ENCODE results near the gene TIGD6. TPM values are rescaled to one million over a fixed set of nuclear protein-coding genes. Genes with fewer than 3 reads are reported as not detected.

TIGD6 gene
- total and polyA plus RNA-seq, 2 donors, result 4.1 to 4.8 TPM

- no peak for DNase-seq (ENCODE audit: extremely low spot score)
- no peak overlapping the region for H3K27ac ChIP-seq (ENCODE audit: low read depth)
- H3K4me1 ChIP-seq (ENCODE audit: insufficient read depth), result no peaks in the 10 kb centered on the region
Observed at GRCh38 chr5:149982505-149982904, 17.9 kb downstream of the TIGD6 start.

GRCh38 chr5:149981206-149981605, 19.2 kb downstream of the TIGD6 start:
- H3K27ac ChIP-seq (ENCODE audit: low read depth), result no peak overlapping the region

More at GRCh38 chr5:149982505-149982904, 17.9 kb downstream of the TIGD6 start:
- H3K36me3 ChIP-seq (ENCODE audit: insufficient read depth), result peaks cover 12% of the 10 kb centered on the region
- no peak overlapping the region for H3K4me3 ChIP-seq (ENCODE audit: low read depth, low read length)

DNA sequence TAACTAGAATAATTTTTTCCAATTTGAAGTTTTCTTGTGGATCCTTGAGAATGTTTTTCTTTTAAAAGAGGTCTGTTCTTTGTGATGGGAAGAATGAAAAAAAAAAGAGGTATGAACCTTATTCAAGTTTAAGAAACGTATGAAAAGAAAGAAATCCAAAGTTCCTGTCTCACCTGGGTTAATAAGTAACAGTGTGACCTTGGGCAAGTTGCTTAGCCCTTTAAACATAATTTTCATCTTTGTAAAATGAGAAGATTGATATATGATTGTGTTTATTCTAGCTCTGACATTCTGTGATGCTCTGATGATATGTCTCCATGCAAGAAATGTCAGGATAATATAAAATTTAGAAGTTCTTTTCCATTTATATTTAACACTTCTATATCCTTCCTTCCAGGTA, 20.6 kb downstream of the TIGD6 start:
- peaks cover 14% of the 10 kb centered on the region for H3K36me3 ChIP-seq (ENCODE audit: insufficient read depth)
- H3K4me1 ChIP-seq (ENCODE audit: insufficient read depth), result no peaks in the 10 kb centered on the region
- DNase-seq (ENCODE audit: extremely low spot score), result no peak
- 93% methylated on average over 1 of the region's 1 CpG for WGBS
- H3K27ac ChIP-seq (ENCODE audit: low read depth), result no peak overlapping the region
- H3K4me3 ChIP-seq (ENCODE audit: low read depth, low read length), result no peak overlapping the region

More at GRCh38 chr5:149981206-149981605, 19.2 kb downstream of the TIGD6 start:
- DNase-seq (ENCODE audit: extremely low spot score), result no peak
- WGBS, result 40% methylated on average over 3 of the region's 3 CpGs
- H3K4me1 ChIP-seq (ENCODE audit: insufficient read depth), result no peaks in the 10 kb centered on the region
- H3K4me3 ChIP-seq (ENCODE audit: low read depth, low read length), result no peak overlapping the region
- peaks cover 14% of the 10 kb centered on the region for H3K36me3 ChIP-seq (ENCODE audit: insufficient read depth)

- 65% methylated on average over 2 of the region's 2 CpGs for WGBS
- Histone ChIP-seq H3K4me3 (ENCODE audit: low read depth, low read length) (no peak overlapping the region), H3K4me1 (ENCODE audit: insufficient read depth) (no peaks in the 10 kb centered on the region), H3K27ac (ENCODE audit: low read depth) (no peak overlapping the region), H3K36me3 (ENCODE audit: insufficient read depth) (peaks cover 10% of the 10 kb centered on the region)
- DNase-seq (ENCODE audit: extremely low spot score), result no peak
Observed at GRCh38 chr5:149975409-149975808, 25.0 kb downstream of the TIGD6 start.

DNA sequence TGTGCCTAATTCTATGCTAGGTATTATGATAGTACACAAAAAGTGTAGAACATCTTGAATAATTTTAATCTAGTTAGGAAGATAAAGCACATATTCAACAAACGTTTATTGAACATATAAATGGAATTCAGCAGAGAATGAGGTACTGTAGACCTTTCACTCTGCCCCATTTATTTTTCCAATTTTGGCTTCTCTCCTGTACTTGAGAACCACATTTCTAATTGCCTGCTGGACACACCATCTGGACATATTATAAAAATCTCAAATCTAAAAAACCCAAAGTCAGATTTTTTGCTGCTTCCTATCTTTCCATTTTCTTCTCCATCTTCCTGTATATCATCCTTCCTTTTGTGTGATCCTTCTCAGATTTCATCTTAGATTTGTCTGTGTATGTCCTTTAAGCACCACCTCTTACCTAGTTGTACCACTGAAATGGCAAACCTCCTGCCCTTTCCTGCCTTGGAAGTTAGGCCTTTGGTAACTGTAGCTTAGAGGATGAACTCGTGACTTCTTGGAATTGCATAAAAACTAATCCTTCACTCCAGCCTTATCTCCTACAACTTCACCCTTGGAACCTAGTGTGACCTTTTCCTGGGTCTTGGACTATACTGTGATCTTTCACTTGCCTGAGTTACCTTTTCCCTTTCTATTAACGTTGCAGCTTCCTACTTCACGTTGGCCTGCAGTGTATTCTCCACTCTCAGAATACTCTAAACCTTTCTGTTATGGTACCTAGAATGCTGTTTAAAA, 31.1 kb downstream of the TIGD6 start:
- 80% methylated on average over 4 of the region's 4 CpGs for WGBS
- Histone ChIP-seq H3K36me3 (ENCODE audit: insufficient read depth) (no peaks in the 10 kb centered on the region), H3K4me1 (ENCODE audit: insufficient read depth) (no peaks in the 10 kb centered on the region), H3K27ac (ENCODE audit: low read depth) (no peak overlapping the region), H3K4me3 (ENCODE audit: low read depth, low read length) (no peak overlapping the region)
- no peak for DNase-seq (ENCODE audit: extremely low spot score)

DNA sequence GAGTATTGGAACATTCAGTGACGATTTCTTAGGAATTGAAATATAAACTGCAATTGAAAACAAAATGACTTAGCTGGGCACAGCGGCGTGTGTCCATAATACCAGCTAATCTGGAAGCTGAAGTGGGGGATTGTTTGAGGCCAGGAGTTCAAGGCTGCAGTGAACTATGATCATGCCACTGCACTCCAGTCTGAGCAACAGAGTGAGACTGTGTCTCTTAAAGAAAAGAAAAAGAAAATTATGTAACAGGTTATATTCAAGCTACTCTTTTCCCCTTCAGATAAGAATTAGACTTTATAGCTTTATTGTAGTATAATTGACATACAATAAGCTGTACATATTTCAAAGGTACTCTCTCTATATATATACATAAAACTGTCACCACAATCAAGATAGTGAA, 33.5 kb downstream of the TIGD6 start:
- WGBS, result 88% methylated on average over 3 of the region's 3 CpGs
- DNase-seq (ENCODE audit: extremely low spot score), result no peak
- H3K36me3 ChIP-seq (ENCODE audit: insufficient read depth), result no peaks in the 10 kb centered on the region
- H3K4me3 ChIP-seq (ENCODE audit: low read depth, low read length), result no peak overlapping the region
- no peak overlapping the region for H3K27ac ChIP-seq (ENCODE audit: low read depth)
- H3K4me1 ChIP-seq (ENCODE audit: insufficient read depth), result no peaks in the 10 kb centered on the region

DNA sequence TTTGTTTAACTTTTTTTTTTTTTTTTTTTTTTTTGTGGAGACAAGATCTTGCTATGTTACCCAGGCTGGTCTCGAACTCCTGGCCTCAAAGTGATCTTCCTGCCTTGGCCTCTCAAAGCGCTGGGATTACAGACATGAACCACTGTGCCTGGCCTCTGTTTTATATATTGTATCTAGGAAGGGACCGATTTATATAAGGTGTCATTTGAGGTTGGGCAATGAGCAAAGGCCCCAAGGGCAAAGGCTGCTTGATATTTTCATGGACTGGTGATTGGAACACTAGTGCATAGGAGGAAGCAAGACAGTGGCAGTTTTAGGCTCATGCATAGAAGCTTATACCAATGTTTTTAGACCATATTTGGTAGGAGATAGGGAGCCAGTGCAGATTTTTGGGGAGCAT, 36.7 kb downstream of the TIGD6 start:
- Histone ChIP-seq H3K4me1 (ENCODE audit: insufficient read depth) (no peaks in the 10 kb centered on the region), H3K4me3 (ENCODE audit: low read depth, low read length) (no peak overlapping the region), H3K27ac (ENCODE audit: low read depth) (no peak overlapping the region), H3K36me3 (ENCODE audit: insufficient read depth) (no peaks in the 10 kb centered on the region)
- 96% methylated on average over 3 of the region's 3 CpGs for WGBS
- DNase-seq (ENCODE audit: extremely low spot score), result no peak

GRCh38 chr5:149962601-149963300, 37.7 kb downstream of the TIGD6 start:
- 89% methylated on average over 5 of the region's 5 CpGs for WGBS
- DNase-seq (ENCODE audit: extremely low spot score), result no peak
- Histone ChIP-seq H3K36me3 (ENCODE audit: insufficient read depth) (no peaks in the 10 kb centered on the region), H3K4me3 (ENCODE audit: low read depth, low read length) (no peak overlapping the region), H3K27ac (ENCODE audit: low read depth) (no peak overlapping the region), H3K4me1 (ENCODE audit: insufficient read depth) (no peaks in the 10 kb centered on the region)

- no peak overlapping the region for H3K4me3 ChIP-seq (ENCODE audit: low read depth, low read length)
- DNase-seq (ENCODE audit: extremely low spot score), result no peak
- WGBS, result 58% methylated on average over 6 of the region's 6 CpGs
- H3K36me3 ChIP-seq (ENCODE audit: insufficient read depth), result no peaks in the 10 kb centered on the region
- H3K4me1 ChIP-seq (ENCODE audit: insufficient read depth), result no peaks in the 10 kb centered on the region
- H3K27ac ChIP-seq (ENCODE audit: low read depth), result no peak overlapping the region
Observed at GRCh38 chr5:149961957-149962409, 38.5 kb downstream of the TIGD6 start.

- Histone ChIP-seq H3K27ac (ENCODE audit: low read depth) (peak overlapping the region; percentile 46), H3K36me3 (ENCODE audit: insufficient read depth) (no peaks in the 10 kb centered on the region), H3K4me3 (ENCODE audit: low read depth, low read length) (peak overlapping the region; percentile 76), H3K4me1 (ENCODE audit: insufficient read depth) (no peaks in the 10 kb centered on the region)
- WGBS, result 12% methylated on average over 23 of the region's 23 CpGs
- DNase-seq (ENCODE audit: extremely low spot score), result no peak
Observed at GRCh38 chr5:149961186-149961685, 39.2 kb downstream of the TIGD6 start.

DNA sequence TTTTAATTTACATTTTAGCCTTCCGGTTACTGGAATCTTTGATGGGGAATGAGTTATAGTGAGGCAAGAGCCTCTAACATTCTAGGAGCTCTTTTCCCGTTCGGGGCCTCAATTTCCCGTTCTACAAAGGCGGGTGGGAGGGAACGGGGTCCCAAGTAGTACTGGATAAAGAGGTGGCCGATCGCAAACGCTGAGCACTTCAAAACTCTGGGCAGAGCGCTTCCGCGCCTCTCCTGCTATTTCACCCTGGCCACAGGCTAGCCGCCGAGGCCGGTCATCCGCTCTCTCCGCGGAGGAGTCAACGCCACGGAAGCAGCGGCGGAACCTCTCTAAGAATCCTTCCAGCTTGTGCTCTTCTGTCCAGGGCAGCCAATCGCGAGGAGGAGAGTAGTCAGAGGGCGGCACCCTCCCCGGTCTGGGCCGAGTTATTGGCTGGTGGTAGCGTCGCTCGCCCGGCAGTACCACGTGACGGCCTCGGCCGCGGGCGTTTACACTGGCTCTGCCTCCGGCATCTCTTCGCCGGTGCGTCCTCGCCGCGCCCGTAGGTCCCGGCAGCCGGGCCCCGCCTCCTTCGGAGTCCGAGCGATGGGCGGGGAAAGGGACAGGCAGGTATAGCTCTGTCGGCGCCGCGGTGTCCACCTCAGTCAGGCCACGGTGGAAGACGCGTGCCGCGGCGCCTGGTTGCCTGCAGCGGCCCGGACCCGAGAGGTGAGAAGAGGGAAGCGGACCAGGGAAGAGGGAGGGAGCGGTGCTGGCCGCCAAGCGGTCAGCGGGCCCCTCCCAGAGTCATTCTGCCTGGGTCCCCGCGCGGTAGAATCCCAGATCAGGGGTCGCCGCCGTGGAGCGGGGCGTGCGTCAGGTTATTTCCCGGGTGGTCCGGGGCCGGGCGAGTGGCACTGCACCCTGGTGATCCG, 39.9 kb downstream of the TIGD6 start, which contains the start of gene SLC26A2:
TSS of gene SLC26A2 (plus strand) at position 487 of the 914 bp plus-strand sequence. CDS start 16,895 bp downstream, outside the sequence.
- under 1% methylated on average over 84 of the region's 84 CpGs for WGBS
- peak; percentile 92 for DNase-seq (ENCODE audit: extremely low spot score)
- H3K36me3 ChIP-seq (ENCODE audit: insufficient read depth), result no peaks in the 10 kb centered on the region
- peak within 1 kb of the TSS; percentile 76 for H3K4me3 ChIP-seq (ENCODE audit: low read depth, low read length)
- no peaks in the 10 kb centered on the region for H3K4me1 ChIP-seq (ENCODE audit: insufficient read depth)
- H3K27ac ChIP-seq (ENCODE audit: low read depth), result peak within 1 kb of the TSS; percentile 80

GRCh38 chr5:149959406-149960236, 40.8 kb downstream of the TIGD6 start:
- Histone ChIP-seq H3K4me1 (ENCODE audit: insufficient read depth) (no peaks in the 10 kb centered on the region), H3K27ac (ENCODE audit: low read depth) (peak overlapping the region; percentile 80), H3K36me3 (ENCODE audit: insufficient read depth) (no peaks in the 10 kb centered on the region), H3K4me3 (ENCODE audit: low read depth, low read length) (peak overlapping the region; percentile 41)
- 31% methylated on average over 14 of the region's 14 CpGs for WGBS
- no peak for DNase-seq (ENCODE audit: extremely low spot score)
